ENCODE measurements around the gene VPS37B.

Gene VPS37B

DNA sequence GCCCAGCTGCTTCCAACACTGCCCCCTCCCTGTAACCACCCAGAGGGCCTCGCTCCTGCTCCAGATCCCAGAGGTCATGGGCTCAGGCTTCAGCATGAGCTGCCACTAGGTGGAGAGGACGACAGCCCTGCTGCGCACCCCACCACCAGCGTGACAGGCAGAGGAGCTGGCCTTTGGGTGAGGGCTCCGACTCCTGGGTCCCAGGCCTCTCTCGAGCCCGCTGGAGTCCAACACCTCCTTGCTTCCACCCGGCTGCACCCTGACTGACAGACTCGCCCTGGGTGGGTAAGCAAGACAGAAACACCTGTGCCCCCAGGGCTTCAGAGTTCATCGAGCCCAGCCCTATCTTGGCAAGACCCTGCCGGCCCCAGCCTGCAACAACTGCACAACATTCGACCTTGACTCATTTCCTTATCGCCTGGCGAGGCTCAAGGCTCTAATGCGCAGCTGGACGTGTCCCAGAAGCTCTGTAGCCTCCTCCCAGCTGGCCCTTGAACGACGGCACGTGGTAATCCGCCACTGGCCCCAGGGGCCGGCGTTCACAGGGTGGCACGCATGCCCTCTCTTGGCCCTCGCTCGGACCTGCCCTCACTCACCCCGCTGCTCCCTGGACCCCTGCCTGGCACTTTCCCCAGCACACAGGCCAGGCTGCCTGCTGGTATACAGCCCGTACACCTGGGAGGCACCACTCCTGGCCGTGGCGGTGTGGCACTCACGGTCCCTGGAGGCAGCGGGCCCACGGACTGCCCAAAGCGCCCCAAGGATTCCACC, 28.0 kb downstream of the VPS37B start:
- H3K9me3 ChIP-seq (ENCODE audit: insufficient read depth, low read length) = no peaks in the 10 kb centered on the region
- no peak overlapping the region for H3K4me3 ChIP-seq (ENCODE audit: insufficient read length, low read depth)
- no peak for TF ChIP-seq YY1 (IDR thresholded peaks at IDR 0.05; ENCODE audit: insufficient read depth, insufficient read length)
- no peak for TF ChIP-seq ZNF274 (IDR thresholded peaks at IDR 0.05; ENCODE audit: low read depth, low read length)
- no peak for TF ChIP-seq SUZ12 (IDR thresholded peaks at IDR 0.05; ENCODE audit: extremely low read depth, insufficient read depth, insufficient read length)
- peaks cover 13% of the 10 kb centered on the region for H3K4me1 ChIP-seq (ENCODE audit: insufficient read depth, insufficient read length)
- DNase-seq (ENCODE audit: low read depth, low spot score) = no peak
- H3K9ac ChIP-seq (ENCODE audit: insufficient read length, low read depth) = no peak overlapping the region
- peaks cover 45% of the 10 kb centered on the region for H3K27me3 ChIP-seq (ENCODE audit: insufficient read depth, insufficient read length)
- H3K36me3 ChIP-seq (ENCODE audit: insufficient read depth, insufficient read length, low read length) = peaks cover 79% of the 10 kb centered on the region

DNA sequence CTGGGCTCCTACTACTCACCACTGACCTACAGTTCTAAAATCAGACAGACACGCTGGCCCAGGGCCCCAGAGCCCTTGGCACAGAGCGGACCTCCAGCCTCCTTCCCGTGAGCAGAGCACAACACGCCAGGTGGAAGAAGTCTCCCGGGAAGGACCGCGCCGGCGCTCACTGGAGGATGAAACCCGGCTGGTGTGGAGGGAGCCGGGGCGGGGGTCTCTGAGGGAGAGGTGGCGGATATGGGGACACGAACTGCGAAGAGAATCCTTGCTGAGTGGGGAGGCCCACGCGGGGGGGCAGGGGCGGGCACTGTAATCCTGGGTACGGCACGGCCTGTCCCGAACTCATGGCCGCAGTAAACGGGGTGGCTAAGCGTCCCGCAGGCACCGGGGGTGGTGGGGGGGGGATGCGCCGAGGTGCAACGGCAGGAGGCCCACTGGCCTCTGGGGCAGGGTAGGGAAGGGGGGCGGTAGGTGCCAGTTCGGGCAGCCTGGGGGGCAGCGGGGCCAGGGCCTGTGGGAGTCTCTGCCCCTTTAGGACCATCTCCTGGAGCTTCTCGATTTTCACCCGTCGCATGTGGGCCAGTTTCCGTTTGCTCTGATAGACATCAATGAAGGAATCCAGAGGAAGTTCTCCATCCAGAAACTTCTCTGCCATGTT, 28.8 kb downstream of the VPS37B start:
- Histone ChIP-seq H3K9ac (ENCODE audit: insufficient read length, low read depth) (no peak overlapping the region), H3K27me3 (ENCODE audit: insufficient read depth, insufficient read length) (peaks cover 41% of the 10 kb centered on the region), H3K9me3 (ENCODE audit: insufficient read depth, low read length) (no peaks in the 10 kb centered on the region), H3K36me3 (ENCODE audit: insufficient read depth, insufficient read length, low read length) (peaks cover 81% of the 10 kb centered on the region), H3K4me3 (ENCODE audit: insufficient read length, low read depth) (no peak overlapping the region), H3K4me1 (ENCODE audit: insufficient read depth, insufficient read length) (peaks cover 12% of the 10 kb centered on the region)
- no peak for DNase-seq (ENCODE audit: low read depth, low spot score)
- no peak for TF ChIP-seq ZNF274 (IDR thresholded peaks at IDR 0.05; ENCODE audit: low read depth, low read length)

GRCh38 chr12:122866379-122866778, 29.5 kb downstream of the VPS37B start:
- H3K4me1 ChIP-seq (ENCODE audit: insufficient read depth, insufficient read length) = peaks cover 7% of the 10 kb centered on the region
- H3K36me3 ChIP-seq (ENCODE audit: insufficient read depth, insufficient read length, low read length) = peaks cover 88% of the 10 kb centered on the region
- no peak for DNase-seq (ENCODE audit: low read depth, low spot score)
- peaks cover 36% of the 10 kb centered on the region for H3K27me3 ChIP-seq (ENCODE audit: insufficient read depth, insufficient read length)
- peak overlapping the region; percentile 32 for H3K9ac ChIP-seq (ENCODE audit: insufficient read length, low read depth)
- no peak overlapping the region for H3K4me3 ChIP-seq (ENCODE audit: insufficient read length, low read depth)
- no peak for TF ChIP-seq SUZ12 (IDR thresholded peaks at IDR 0.05; ENCODE audit: extremely low read depth, insufficient read depth, insufficient read length)
- TF ChIP-seq ZNF274 (IDR thresholded peaks at IDR 0.05; ENCODE audit: low read depth, low read length) = no peak
- TF ChIP-seq YY1 (IDR thresholded peaks at IDR 0.05; ENCODE audit: insufficient read depth, insufficient read length) = no peak
- no peaks in the 10 kb centered on the region for H3K9me3 ChIP-seq (ENCODE audit: insufficient read depth, low read length)

GRCh38 chr12:122865268-122866231, 30.4 kb downstream of the VPS37B start:
- Histone ChIP-seq H3K9ac (ENCODE audit: insufficient read length, low read depth) (no peak overlapping the region), H3K9me3 (ENCODE audit: insufficient read depth, low read length) (no peaks in the 10 kb centered on the region), H3K4me3 (ENCODE audit: insufficient read length, low read depth) (no peak overlapping the region), H3K4me1 (ENCODE audit: insufficient read depth, insufficient read length) (peaks cover 4% of the 10 kb centered on the region), H3K27me3 (ENCODE audit: insufficient read depth, insufficient read length) (peaks cover 27% of the 10 kb centered on the region), H3K36me3 (ENCODE audit: insufficient read depth, insufficient read length, low read length) (peaks cover 90% of the 10 kb centered on the region)
- DNase-seq (ENCODE audit: low read depth, low spot score) = no peak
- TF ChIP-seq SUZ12 (IDR thresholded peaks at IDR 0.05; ENCODE audit: extremely low read depth, insufficient read depth, insufficient read length) = no peak
- TF ChIP-seq YY1 (IDR thresholded peaks at IDR 0.05; ENCODE audit: insufficient read depth, insufficient read length) = no peak
- TF ChIP-seq ZNF274 (IDR thresholded peaks at IDR 0.05; ENCODE audit: low read depth, low read length) = no peak

GRCh38 chr12:122864894-122865253, 31.1 kb downstream of the VPS37B start:
- H3K4me1 ChIP-seq (ENCODE audit: insufficient read depth, insufficient read length) = peaks cover 4% of the 10 kb centered on the region
- H3K9ac ChIP-seq (ENCODE audit: insufficient read length, low read depth) = no peak overlapping the region
- H3K4me3 ChIP-seq (ENCODE audit: insufficient read length, low read depth) = no peak overlapping the region
- H3K9me3 ChIP-seq (ENCODE audit: insufficient read depth, low read length) = no peaks in the 10 kb centered on the region
- TF ChIP-seq ZNF274 (IDR thresholded peaks at IDR 0.05; ENCODE audit: low read depth, low read length) (no peak), SUZ12 (IDR thresholded peaks at IDR 0.05; ENCODE audit: extremely low read depth, insufficient read depth, insufficient read length) (no peak), YY1 (IDR thresholded peaks at IDR 0.05; ENCODE audit: insufficient read depth, insufficient read length) (no peak)
- peaks cover 87% of the 10 kb centered on the region for H3K36me3 ChIP-seq (ENCODE audit: insufficient read depth, insufficient read length, low read length)
- no peak for DNase-seq (ENCODE audit: low read depth, low spot score)
- peaks cover 21% of the 10 kb centered on the region for H3K27me3 ChIP-seq (ENCODE audit: insufficient read depth, insufficient read length)

- peaks cover 5% of the 10 kb centered on the region for H3K4me1 ChIP-seq (ENCODE audit: insufficient read depth, insufficient read length)
Observed at GRCh38 chr12:122862872-122863701, 32.8 kb downstream of the VPS37B start.

More at GRCh38 chr12:122862872-122863701, 32.8 kb downstream of the VPS37B start:
- Histone ChIP-seq H3K36me3 (ENCODE audit: insufficient read depth, insufficient read length, low read length) (peaks cover 85% of the 10 kb centered on the region), H3K9me3 (ENCODE audit: insufficient read depth, low read length) (no peaks in the 10 kb centered on the region), H3K9ac (ENCODE audit: insufficient read length, low read depth) (no peak overlapping the region), H3K27me3 (ENCODE audit: insufficient read depth, insufficient read length) (peaks cover 3% of the 10 kb centered on the region), H3K4me3 (ENCODE audit: insufficient read length, low read depth) (no peak overlapping the region)
- TF ChIP-seq YY1 (IDR thresholded peaks at IDR 0.05; ENCODE audit: insufficient read depth, insufficient read length) = no peak
- no peak for TF ChIP-seq SUZ12 (IDR thresholded peaks at IDR 0.05; ENCODE audit: extremely low read depth, insufficient read depth, insufficient read length)
- no peak for TF ChIP-seq ZNF274 (IDR thresholded peaks at IDR 0.05; ENCODE audit: low read depth, low read length)
- no peak for DNase-seq (ENCODE audit: low read depth, low spot score)
